CD4-positive, alpha-beta T cell treated with Interleukin-15 for 1 hour (primary cell): ENCODE data around the gene DAB2IP.
"Not testable (repeated sequence)": the region's sequence is repeated elsewhere in the genome, so short reads cannot be mapped to it uniquely, and the experiment has no call there.

Source experiments
- DNase-seq: peaks from one replicate; pipeline ENCODE4 v3.0.0-alpha.2; 2020

DAB2IP gene

DNA sequence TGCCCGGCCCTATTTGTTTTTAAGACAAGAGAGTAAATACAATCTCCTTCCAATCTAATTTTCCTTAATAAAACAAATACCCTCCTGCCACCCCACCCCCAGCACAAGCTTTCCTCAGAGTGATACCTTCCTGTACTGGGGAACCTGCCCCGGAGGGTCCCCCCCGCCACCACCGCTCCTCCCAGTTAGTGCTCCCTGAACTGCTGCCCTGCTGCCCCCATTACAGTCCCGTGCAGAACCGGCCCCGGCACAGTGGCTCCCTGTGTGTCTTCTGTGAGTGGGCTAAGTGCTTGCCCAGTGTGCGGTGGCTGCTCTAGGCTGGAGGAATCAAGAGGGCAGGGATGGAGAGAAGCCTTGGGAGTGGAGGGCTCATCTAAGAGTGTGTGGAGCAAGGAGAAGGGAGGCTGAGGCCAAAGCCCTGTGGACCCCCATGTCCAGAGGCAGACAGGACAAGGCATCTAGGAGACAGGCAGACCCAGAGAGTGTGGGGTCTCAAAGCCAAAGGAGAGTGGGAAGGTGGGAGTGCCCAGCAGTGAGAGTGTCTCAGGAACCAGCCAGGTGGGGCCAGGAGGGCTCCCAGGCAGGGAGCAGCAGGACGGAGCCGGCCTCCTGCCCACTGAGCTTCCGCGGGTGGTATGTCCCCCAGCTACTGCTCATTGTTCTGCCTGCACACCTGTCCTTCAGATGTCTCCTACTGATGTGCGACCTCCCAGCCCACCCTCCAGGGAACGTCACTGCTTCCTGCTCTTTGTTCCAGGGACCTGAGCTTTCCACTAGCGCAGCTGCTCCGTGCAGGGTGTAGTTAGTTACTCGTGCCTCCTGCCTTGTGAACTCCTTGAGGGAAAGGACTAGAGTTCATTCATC, 129.0 kb downstream of the DAB2IP start:
- DNase-seq: no peak

DNA sequence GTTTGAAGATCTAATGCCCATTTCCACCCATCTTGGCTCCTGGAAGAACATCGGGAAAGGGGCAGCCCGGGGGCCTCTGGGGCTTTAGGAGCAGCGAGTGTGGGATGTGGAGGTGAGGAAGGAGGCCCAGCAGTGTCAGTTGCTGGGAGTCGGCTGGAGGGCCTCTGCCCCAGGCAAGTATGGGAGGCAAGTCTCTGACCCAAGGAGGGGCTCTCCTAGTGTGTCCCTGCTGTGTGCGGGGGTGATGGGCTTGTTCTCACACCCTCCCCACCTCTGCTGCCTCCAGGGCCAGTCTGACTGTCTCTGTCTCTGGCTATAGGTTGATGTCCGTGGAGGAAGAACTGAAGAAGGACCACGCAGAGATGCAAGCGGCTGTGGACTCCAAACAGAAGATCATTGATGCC, 129.7 kb downstream of the DAB2IP start:
- no peak for DNase-seq

DNA sequence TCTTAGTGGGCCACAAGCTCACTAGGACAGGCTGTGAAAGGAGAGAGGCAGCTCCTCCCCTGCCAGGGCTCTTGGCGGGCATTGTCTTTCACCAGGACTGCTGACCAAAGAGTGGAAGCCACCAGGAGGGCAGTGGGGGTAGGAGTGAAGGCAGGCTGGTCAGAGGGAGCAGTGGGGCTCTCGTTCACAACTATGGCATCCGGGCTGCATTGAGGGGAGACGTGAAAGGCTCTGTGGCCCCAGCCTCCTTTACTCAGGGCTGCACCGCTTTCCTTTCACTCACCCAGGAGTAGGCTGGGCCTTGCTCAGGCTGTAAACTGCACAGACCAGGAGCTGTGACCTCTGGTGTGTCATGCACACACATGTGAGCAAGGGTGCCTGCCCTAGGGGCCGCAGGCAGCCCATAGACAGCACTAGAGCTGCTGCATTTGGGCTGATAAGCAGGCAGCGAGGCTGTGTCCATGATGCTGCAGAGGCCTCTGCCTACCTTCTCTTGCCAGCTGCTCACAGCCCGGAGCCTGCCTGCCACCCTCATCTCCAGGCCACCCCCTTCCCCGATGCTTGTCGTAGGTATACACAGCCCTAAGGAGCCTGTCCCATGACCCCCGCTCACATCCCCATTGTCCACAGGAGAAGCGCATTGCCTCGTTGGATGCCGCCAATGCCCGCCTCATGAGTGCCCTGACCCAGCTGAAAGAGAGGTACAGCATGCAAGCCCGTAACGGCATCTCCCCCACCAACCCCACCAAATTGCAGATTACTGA, 130.4 kb downstream of the DAB2IP start:
- no peak for DNase-seq

DNA sequence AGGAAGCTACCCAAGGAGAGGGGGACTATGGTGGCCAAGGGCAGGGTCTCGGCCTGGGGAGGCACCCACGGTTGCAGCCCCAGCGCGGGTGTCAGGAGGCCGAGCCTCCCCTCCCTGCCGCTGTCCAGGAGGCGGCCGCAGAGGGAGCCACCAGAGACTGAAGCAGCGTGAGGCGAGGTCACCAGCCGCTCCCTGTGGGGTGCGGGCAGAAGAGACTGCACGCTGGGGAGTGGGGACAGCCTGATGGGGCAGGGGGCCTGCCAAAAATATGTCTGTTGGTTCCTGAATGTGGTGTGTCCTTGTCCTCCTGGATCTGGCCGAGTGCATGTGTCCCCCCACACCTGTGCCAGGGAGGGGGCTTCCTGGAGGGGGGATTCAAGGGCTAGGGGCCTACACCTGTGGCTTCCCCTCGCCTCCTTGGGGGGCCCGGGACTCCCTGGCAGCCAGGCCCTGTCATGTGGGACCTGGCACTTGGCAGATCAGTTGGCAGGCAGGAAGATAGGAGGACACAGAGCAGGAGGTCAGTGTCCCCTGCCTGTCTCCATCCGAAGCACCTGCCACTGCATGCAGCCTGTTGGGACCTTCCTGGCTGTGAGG, 131.2 kb downstream of the DAB2IP start:
- no peak for DNase-seq

DNA sequence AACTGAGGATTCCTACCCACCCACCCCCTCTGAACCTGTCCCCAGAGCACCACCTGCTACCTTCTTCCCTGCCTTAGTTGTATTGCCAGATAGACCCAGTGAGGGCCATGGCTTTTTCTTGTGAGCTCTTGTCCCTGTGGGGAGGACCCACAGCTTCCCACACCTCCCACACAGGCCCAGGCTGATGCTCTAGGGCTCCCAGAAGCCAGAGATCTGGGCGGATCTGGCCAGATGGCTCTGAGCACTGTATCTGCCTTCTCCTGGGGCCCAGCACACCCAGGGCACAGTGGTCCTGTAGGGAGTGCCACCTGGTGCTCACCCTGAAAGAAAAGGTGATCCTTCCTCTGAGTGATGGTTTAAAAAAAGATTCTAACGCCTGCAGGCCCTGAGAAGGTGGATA, 131.7 kb downstream of the DAB2IP start:
- DNase-seq: no peak

DNA sequence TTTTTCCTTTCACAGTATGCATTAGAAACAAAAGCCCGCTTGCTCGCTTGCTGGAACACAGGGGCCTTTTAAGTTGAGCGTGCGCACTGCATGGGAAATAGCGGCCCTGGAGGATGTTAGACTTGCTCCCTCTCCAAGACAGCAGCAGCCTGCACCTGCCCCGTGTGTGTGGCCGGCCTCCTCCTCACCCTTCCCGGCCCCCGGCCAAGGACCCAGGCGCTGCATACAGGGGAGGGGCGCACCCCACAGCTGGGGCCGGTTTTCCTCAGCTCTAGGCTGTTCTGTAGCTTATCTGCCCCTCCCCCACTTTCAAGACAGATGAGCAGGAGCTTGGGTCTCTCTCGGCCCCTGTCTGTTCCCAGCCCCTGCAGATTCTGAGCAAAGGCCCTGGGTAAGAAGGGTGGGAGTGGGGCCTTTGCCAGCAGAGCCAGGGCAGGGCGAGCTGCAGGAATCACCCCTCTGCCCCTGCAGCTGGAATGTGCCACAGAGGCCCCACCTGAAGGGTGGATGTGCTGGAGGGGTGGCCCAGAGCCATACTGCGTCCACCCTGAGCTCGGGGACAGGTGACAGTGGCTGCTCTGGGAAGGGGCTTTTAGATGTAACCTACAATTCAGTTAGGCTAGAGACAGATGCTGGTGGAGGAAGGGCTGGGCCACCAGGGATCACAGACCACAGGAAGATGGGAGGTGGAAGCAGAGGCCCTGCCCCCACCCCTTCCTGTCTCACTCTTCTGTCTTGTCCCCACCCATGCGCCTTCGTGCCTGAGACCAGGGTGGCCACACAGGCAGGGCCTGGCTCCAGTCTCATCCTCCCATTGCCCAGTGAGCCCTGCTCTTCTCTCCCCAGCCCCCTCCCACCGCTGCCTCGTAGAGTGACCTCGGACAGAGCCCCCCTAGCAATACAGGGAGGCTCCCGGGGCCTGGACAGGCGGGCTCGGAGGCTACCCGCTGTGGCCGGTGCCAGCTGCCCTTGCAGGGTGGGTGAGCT, 132.4 kb downstream of the DAB2IP start:
- DNase-seq: no peak

DNA sequence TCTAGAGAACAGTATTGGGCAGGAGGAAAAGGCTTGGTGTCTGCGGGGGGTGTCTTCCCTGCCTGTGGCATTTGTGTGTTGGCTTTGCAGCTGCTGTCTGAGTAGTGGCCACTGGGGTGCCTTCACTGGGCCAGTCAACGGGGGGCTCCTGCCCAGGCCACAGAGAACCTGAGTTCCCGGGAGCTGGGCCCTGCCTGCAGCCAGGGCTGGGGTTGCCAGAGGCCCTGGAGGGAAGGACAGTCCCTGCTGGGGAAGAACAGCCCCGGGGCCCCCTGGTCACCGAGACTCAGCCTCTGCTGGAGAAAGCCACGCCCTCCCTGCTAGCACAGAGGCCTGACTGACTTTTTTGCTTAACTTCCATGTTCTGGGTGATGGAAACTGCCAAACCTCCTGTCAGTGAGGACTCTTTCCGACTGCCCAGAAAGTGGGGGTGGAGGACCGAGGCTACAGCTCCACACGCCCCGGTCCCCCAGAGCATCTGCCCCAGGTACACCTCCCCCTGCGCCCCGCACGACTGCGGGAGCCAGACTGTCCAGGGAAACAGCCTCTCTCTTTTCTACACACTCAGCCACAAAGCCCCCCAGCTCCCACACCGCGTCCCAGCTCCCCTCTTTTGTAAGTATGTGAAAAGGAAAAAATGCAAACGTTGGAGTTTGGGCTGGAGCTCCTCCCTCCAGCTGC, 133.4 kb downstream of the DAB2IP start:
- DNase-seq: no peak

DNA sequence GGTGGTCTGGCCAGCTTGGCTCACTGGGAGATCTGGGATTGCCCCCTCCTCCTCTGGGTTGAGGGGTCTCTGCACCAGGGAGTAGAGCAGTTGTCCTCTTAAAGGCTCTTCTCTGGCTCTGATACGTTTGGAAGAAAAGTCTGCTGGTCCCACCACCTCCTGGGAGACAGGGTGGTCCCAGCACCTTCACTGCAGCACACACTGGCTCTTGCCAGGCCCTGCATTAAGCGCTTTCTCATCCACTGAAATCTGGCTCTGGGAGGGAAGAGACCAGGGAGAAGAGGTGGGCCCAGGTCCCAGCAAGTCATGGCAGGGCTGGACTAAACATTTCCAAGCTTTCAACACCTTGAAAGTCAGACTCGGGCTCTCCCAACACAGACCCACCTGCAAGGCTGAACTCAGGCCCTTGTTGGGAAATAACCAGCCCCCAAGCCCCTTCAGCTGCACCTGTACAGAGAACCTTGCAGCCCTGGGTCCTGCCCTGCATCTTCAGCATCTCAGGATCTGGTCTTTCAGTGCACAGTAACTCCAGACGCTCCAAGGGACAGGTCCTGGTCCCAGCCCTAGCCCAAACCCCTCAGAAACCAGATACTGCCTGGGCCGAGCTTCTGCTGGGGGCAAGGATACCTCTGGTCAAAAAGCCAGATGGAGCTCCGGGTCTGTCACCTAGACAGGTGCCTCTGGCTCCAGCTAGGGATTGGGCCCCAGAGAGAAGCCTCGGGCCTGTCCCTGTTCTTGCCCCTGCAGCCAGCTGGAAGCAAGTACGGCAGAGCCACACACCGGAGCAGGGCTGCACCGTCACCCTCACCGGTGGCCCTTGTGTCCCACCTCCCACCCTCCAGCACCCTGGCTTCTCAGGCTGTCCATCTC, 134.5 kb downstream of the DAB2IP start:
- no peak for DNase-seq

DNA sequence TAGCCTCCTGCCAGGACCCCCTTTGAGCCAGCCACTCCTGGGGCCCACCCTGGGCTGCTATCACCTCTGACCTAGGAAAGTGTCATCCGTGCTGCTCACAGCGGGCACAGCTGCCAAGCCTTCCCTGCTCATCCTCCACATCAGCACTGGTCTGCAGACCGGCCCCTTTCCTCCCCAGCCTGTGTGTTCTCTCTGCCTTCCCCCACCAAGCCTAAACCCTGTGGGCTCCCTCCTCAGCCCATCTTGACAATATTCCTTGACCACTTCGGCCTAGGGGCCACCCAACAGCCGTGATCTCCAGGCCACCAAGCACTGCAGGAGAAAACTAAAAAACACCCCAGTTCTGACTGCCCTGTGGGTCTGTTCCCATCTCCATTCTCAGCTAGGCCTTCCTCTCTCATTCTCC, 135.1 kb downstream of the DAB2IP start:
- no peak for DNase-seq

DNA sequence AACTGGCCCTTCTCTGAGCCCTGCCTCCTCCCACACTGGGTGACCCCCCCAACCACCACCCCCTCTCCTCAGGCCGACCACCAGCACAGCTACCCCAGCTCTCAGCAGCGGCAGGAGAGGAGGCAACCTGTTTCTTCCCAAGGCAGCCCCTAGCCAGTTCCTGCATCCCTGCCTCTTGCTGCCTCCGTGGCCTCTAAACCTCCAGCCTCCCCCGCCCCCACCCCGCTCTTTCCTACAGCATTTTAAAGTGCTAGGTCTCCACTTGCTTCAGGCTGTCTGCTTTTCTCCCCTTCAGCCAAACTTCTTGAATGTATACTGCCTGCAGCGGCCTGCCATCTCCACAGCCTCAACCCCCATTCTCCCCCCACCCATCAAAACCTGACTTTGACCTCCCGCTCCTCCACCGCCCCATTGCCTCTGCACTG, 135.6 kb downstream of the DAB2IP start:
- no peak for DNase-seq

DNA sequence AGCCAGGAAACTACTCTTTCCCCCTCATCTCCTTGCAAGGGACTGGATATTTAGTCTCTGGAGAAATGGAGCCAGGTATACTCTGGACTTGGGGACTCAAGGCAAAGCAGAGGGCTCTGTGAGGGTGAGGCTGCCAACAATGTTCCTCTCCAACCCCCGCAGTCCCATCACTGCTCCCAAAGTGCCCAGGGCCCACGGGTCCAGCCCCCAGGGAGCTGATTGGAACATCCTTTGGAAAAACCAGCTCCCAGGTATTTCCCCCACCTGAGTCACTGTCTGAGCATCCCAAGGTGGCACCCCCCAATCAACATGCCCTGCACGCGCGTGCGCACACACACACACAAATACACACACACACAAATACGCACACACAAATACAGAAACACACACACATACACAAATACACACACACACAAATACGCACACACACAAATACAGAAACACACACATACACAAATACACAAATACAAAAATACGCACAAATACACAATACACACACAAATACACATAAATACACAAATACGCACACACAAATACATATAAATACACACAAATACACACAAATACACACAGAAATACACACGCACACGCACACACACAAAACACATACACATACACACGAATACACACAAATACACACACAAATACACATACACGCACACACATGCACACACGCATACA, 137.4 kb downstream of the DAB2IP start:
- no peak for DNase-seq

DNA sequence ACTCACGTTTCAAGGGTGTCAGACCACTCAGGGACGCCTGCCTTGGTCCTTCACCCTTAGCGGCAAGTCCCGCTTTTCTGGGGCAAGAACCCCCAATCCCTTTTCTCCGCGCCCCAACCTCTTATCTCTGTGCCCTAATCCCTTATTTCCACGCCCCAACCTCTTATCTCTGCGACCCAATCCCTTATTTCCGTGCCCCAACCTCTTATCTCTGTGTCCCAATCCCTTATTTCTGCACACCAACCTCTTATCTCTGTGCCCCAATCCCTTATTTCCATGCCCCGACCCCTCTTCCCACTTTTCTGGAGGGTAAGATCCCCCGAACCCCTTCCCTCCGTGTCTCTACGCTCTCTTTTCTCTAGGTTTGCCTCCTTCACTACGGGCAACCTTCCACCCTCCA, 139.4 kb downstream of the DAB2IP start:
- no peak for DNase-seq

DNA sequence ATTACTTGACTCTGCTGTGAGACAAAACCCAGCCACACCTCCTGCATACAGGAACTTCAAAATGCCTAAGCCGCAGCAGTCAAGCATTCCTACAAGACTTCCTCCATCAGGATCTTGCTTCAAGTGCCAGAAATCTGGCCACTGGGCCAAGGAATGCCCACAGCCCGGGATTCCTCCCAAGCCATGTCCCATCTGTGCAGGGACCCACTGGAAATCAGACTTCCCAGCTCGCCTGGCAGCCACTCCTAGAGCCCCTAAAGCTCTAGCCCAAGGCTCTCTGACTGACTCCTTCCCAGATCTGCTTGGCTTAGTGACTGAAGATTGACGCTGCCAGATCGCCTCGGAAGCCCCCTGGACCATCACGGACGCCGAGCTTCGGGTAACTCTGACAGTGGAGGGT, 141.0 kb downstream of the DAB2IP start:
- not testable (repeated sequence) for DNase-seq

DNA sequence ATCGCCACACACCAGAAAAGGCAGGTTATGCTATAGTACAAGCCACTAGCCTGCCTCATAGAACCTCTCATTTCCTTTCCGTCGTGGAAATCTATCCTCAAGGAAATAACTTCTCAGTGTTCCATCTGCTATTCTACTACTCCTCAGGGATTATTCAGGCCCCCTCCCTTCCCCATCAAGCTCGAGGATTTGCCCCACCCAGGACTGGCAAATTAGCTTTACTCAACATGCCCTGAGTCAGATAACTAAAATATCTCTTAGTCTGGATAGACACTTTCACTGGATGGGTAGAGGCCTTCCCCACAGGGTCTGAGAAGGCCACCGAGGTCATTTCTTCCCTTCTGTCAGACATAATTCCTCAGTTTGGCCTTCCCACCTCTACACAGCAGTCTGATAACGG, 142.9 kb downstream of the DAB2IP start:
- not testable (repeated sequence) for DNase-seq

DNA sequence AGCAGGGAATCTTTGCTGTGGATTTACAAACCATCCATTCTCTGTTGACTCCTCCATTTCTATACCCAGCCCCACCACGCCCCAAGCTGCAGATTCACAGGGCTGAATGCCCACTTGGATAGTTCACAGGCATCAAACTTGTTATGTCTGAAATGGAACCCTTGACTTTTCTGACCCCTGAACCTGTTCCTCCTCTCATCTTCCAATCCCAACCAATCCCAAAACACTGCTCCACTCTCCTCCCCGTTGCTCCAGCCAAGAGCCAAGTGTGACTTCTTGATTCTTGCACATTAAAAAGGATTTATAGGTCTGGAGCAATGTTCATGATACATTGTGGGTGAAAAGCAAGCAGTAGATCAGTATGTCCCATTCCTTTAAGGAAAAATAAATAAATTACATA, 145.6 kb downstream of the DAB2IP start:
- no peak for DNase-seq

DNA sequence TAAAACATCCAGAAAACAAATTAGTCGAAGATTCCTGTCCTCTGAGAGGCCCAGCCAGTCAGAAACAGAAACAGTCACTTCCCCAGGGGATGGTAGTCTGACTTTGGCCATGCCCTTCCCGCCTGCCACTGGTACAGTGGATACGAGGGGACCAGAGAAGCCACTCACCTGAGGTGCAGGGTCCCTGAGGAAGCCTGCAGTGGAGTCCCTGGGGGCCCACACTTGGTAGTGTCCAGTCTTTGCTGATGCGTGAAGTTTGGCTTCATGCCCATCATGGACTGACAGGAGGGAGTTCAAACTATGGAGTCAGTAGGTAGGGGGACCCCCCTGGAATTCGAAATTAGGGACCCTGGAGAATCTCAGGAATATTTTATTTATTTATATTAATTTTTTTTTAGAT, 147.5 kb downstream of the DAB2IP start:
- DNase-seq: no peak

DNA sequence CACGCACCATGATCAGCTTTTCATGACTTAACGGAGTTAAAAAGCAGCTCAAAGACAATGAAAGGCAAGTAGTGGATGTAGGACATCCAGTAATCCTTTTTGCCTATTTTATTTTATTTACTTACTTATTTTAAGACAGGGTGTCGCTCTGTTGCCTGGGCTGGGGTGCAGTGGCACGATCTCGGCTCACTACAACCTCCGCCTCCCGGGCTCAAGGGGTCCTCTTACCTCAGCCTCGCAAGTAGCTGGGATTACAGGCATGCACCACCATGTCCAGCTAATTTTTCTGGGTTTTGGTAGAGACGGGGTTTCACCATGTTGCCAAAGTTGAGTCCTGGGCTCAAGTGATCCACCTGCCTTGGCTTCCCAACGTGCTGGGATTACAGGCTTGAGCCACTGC, 148.9 kb downstream of the DAB2IP start:
- DNase-seq: no peak

DNA sequence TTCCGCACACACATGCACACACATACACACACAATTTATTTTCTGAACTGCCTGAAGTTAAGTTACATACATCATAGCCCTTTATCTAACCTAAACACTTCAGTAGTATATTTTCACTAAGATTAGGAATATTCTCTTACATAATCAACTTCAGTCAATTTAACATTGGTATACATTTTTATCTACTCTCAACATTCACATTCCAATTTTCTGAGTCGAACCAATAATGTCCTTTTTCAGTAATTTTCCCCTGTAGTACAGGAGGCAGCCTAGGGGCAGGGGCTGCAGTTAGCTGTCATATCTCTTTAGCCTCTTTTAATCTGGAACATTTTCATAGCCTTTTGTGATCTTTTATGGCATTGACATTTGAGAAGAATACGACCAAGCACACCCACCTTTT, 150.1 kb downstream of the DAB2IP start:
- DNase-seq: no peak

DNA sequence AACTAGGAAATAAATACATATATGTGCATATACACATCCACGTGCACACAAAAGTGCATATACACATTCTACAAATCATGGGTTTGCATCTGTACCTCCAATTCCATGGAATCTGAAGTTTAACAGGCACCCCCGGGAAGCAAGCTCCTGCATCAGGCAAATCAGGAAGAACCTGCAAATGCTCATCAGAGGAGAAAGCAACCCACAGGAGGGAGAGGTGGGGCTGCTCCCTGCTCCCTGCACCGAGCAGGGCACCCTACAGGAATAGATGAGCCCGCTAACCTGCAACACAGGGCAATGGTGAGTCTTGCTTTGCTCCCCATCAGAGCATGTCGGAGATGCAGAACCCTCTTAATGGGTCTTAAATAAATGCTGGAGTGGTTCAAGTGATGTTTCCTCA, 151.3 kb downstream of the DAB2IP start:
- DNase-seq: no peak

DNA sequence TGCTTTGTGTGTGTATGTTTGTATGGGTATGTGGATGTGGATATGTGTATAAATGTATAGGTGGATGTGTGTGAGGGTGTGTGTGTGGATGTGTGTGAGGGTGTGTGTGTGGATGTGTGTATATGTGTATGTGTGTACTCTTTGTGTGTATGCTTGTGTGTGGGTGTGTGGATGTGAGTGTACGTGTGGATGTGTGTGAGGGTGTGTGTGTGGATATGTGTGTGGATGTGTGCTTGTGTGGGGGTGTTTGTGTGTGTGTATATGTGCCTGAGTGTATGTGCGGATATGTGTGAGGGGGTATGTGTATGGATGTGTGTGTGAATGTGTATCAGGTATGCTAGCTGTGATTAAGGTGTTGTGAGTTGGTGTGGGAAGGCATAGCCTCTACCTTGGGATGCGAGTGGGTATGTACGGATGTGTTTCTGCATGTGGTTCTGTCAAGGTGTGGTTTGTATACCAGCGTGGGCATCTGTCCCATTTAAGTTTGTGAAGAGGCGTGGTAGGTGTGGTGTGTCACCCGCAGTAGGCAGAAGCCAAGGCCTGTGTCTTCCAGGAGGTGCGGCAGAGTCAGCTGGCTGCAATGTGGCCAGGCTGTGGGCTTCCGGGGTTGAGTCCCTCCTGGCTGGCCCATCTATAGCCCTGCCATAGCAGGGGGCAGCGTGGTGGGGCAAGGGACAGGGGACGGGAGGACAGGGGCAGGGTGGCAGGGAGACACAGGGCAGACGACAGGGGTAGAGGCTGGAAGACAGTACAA, 155.8 kb downstream of the DAB2IP start:
- DNase-seq: no peak
